ENCODE measurements around the gene EID1. TPM values are rescaled to one million over a fixed set of nuclear protein-coding genes. Genes with fewer than 3 reads are reported as not detected.

EID1 gene
- total RNA-seq, 2 donors from 2014 or later: 199 to 226 TPM

- H3K4me3 ChIP-seq: no peak overlapping the region
These were observed 35.2 kb downstream of the EID1 start for GRCh38 chr15:48913141-48913540.

GRCh38 chr15:48914717-48915116 is 36.8 kb downstream of the EID1 start:
- no peak for TF ChIP-seq POLR2AphosphoS5 (IDR thresholded peaks at IDR 0.05)
- TF ChIP-seq POLR2A (IDR thresholded peaks at IDR 0.05): no peak
- TF ChIP-seq CTCF (IDR thresholded peaks at IDR 0.05): no peak
- H3K27me3 ChIP-seq (replicated peaks; ENCODE audit: insufficient read depth): no peaks in the 10 kb centered on the region

More at GRCh38 chr15:48913141-48913540, 35.2 kb downstream of the EID1 start:
- TF ChIP-seq POLR2A (IDR thresholded peaks at IDR 0.05): no peak
- TF ChIP-seq CTCF (IDR thresholded peaks at IDR 0.05): no peak
- no peak for TF ChIP-seq POLR2AphosphoS5 (IDR thresholded peaks at IDR 0.05)
- intact Hi-C loops (cut with DNase I): no loop called here
- no peaks in the 10 kb centered on the region for H3K36me3 ChIP-seq
- no peaks in the 10 kb centered on the region for H3K9me3 ChIP-seq
- 92% methylated on average over 4 of the region's 4 CpGs for WGBS
- no peaks in the 10 kb centered on the region for H3K4me1 ChIP-seq (replicated peaks)
- no peak for DNase-seq (ENCODE audit: low spot score)
- H3K27ac ChIP-seq: no peak overlapping the region
- no peaks in the 10 kb centered on the region for H3K27me3 ChIP-seq (replicated peaks; ENCODE audit: insufficient read depth)

GRCh38 chr15:48915861-48916260 is 37.9 kb downstream of the EID1 start:
- 39% methylated on average over 3 of the region's 3 CpGs for WGBS
- no peak overlapping the region for H3K27ac ChIP-seq
- no peaks in the 10 kb centered on the region for H3K4me1 ChIP-seq (replicated peaks)
- H3K36me3 ChIP-seq: no peaks in the 10 kb centered on the region
- H3K9me3 ChIP-seq: no peaks in the 10 kb centered on the region
- TF ChIP-seq CTCF (IDR thresholded peaks at IDR 0.05): no peak
- no peak for TF ChIP-seq POLR2A (IDR thresholded peaks at IDR 0.05)
- no peak for TF ChIP-seq POLR2AphosphoS5 (IDR thresholded peaks at IDR 0.05)
- no peak for DNase-seq (ENCODE audit: low spot score)
- H3K27me3 ChIP-seq (replicated peaks; ENCODE audit: insufficient read depth): no peaks in the 10 kb centered on the region
- H3K4me3 ChIP-seq: no peak overlapping the region
- intact Hi-C loops (cut with DNase I): no loop called here

More at GRCh38 chr15:48914717-48915116, 36.8 kb downstream of the EID1 start:
- Histone ChIP-seq H3K4me1 (replicated peaks) (no peaks in the 10 kb centered on the region), H3K27ac (no peak overlapping the region), H3K36me3 (no peaks in the 10 kb centered on the region), H3K4me3 (no peak overlapping the region), H3K9me3 (no peaks in the 10 kb centered on the region)
- WGBS: 92% methylated on average over 3 of the region's 3 CpGs
- intact Hi-C loops (cut with DNase I): no loop called here
- no peak for DNase-seq (ENCODE audit: low spot score)

GRCh38 chr15:48916721-48917120 is 38.8 kb downstream of the EID1 start:
- no peaks in the 10 kb centered on the region for H3K4me1 ChIP-seq (replicated peaks)
- no peaks in the 10 kb centered on the region for H3K27me3 ChIP-seq (replicated peaks; ENCODE audit: insufficient read depth)
- no peak for DNase-seq (ENCODE audit: low spot score)
- H3K27ac ChIP-seq: no peak overlapping the region
- TF ChIP-seq CTCF (IDR thresholded peaks at IDR 0.05): no peak
- no peaks in the 10 kb centered on the region for H3K9me3 ChIP-seq
- WGBS: 89% methylated on average over 3 of the region's 3 CpGs
- no peak overlapping the region for H3K4me3 ChIP-seq
- intact Hi-C loops (cut with DNase I): no loop called here
- H3K36me3 ChIP-seq: no peaks in the 10 kb centered on the region

GRCh38 chr15:48922046-48922445 is 44.1 kb downstream of the EID1 start:
- intact Hi-C loops (cut with DNase I): no loop called here
- no peaks in the 10 kb centered on the region for H3K27me3 ChIP-seq (replicated peaks; ENCODE audit: insufficient read depth)
- H3K4me3 ChIP-seq: no peak overlapping the region
- no peaks in the 10 kb centered on the region for H3K4me1 ChIP-seq (replicated peaks)
- WGBS: 79% methylated on average over 2 of the region's 2 CpGs
- TF ChIP-seq POLR2A (IDR thresholded peaks at IDR 0.05) (no peak), POLR2AphosphoS5 (IDR thresholded peaks at IDR 0.05) (no peak), CTCF (IDR thresholded peaks at IDR 0.05) (no peak)
- no peaks in the 10 kb centered on the region for H3K36me3 ChIP-seq
- no peaks in the 10 kb centered on the region for H3K9me3 ChIP-seq
- DNase-seq (ENCODE audit: low spot score): no peak
- no peak overlapping the region for H3K27ac ChIP-seq

Data from prostate gland (tissue), 2 donors.